Keratinocyte (primary cell): ENCODE results near the gene DNMT3A.

Source experiments
- CTCF ChIP-seq, 3 experiments: IDR thresholded peaks in 1 of 3; conservative IDR thresholded peaks in 1 of 3; optimal IDR thresholded peaks in 1 of 3; 2 replicates in 2 of 3; 3 replicates in 1 of 3; pipeline versions ENCODE3 to v1.5.1; 2011; ENCODE audit warnings: low read length in 3 of 3, mild to moderate bottlenecking in 3 of 3, moderate library complexity in 2 of 3, control low read depth in 1 of 3, inconsistent platforms in 1 of 3; ENCODE audit not compliant: insufficient read depth in 2 of 3; ENCODE audit errors: extremely low read depth in 1 of 3
- EZH2 ChIP-seq: IDR thresholded peaks from one replicate; pipeline ENCODE4 v1.6.1; 2012; ENCODE audit warnings: inconsistent platforms, mild to moderate bottlenecking, low read length, moderate library complexity

- no peak for TF ChIP-seq CTCF (optimal IDR thresholded peaks at IDR 0.05 in 1 of 3, IDR thresholded peaks at IDR 0.05 in 1 of 3, conservative IDR thresholded peaks at IDR 0.05 in 1 of 3; ENCODE audit: extremely low read depth in 1 of 3, insufficient read depth in 2 of 3, low read length in 3 of 3)
- TF ChIP-seq EZH2: no peak
These were observed 33.8 kb upstream of the DNMT3A start for GRCh38 chr2:25375371-25375988.
